Measurements from ENCODE around the gene SREBF2. TPM values are rescaled to one million over a fixed set of nuclear protein-coding genes. Genes with fewer than 3 reads are reported as not detected.
"Not testable (repeated sequence)": the region's sequence is repeated elsewhere in the genome, so short reads cannot be mapped to it uniquely, and the experiment has no call there.

SREBF2 gene
- polyA plus RNA-seq, 6 donors from 2014 or later: 30.1 to 52.8 (median 40.7) TPM

- peaks cover 0 to 5% of the 10 kb centered on the region in 2 donors for H3K36me3 Mint-ChIP-seq
- H3K4me1 Mint-ChIP-seq: peaks cover 14 to 41% (median 28%) of the 10 kb centered on the region in 3 donors
- no peaks in the 10 kb centered on the region for H3K9me3 Mint-ChIP-seq
- ATAC-seq (ENCODE audit: low read depth in 2 of 2) (no peak), DNase-seq (no peak)
- H3K27ac Mint-ChIP-seq: peak overlapping the region in 1 of 6 donors; percentile 29
- H3K4me3 Mint-ChIP-seq: no peak overlapping the region
- H3K27me3 Mint-ChIP-seq: no peaks in the 10 kb centered on the region
Observed at GRCh38 chr22:41826021-41826420, 6.9 kb upstream of the SREBF2 start.

GRCh38 chr22:41826430-41827383 lies 6.2 kb upstream of the SREBF2 start:
- H3K36me3 Mint-ChIP-seq: peaks cover 0 to 5% of the 10 kb centered on the region in 2 donors
- no peak overlapping the region for H3K4me3 Mint-ChIP-seq
- no peaks in the 10 kb centered on the region for H3K9me3 Mint-ChIP-seq
- no peaks in the 10 kb centered on the region for H3K27me3 Mint-ChIP-seq
- H3K4me1 Mint-ChIP-seq: peaks cover 16 to 48% (median 32%) of the 10 kb centered on the region in 3 donors
- DNase-seq: no peak
- peak overlapping the region in 4 of 6 donors; percentile 27 to 88 (median 70) for H3K27ac Mint-ChIP-seq
- no peak for ATAC-seq (ENCODE audit: low read depth in 2 of 2)

DNA sequence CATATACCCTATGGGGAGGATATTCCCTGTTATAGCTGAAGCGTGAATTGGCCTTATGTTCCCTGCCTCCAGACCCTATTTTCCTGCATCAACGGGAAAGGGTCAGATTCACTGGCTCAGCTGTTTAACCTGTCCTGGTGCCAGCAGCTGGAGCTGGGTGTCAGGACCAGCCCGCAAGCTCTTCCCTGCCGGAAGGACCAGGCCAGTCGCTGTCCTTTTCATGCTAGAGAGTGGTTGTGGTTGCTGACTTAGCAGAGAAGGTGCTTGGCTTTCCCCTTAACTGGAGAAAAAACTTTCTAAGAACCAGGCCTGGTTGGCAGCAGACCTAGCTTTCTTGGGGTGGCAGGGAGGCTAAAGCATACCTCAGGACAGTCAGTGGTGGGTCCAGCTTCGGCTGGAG lies 5.2 kb upstream of the SREBF2 start:
- Mint-ChIP-seq H3K27ac (peak overlapping the region in 3 of 6 donors; percentile 30 to 99 (median 74)), H3K27me3 (no peaks in the 10 kb centered on the region), H3K4me1 (peaks cover 12 to 56% (median 31%) of the 10 kb centered on the region in 3 donors), H3K4me3 (peak overlapping the region in 1 of 8 donors; percentile 29), H3K9me3 (no peaks in the 10 kb centered on the region), H3K36me3 (peaks cover 0 to 5% of the 10 kb centered on the region in 2 donors)
- no peak for DNase-seq
- ATAC-seq (ENCODE audit: low read depth in 2 of 2): no peak

- Mint-ChIP-seq H3K4me3 (no peak overlapping the region), H3K27me3 (no peaks in the 10 kb centered on the region), H3K36me3 (peaks cover 0 to 5% of the 10 kb centered on the region in 2 donors), H3K27ac (peak overlapping the region in 3 of 6 donors; percentile 21 to 99 (median 75)), H3K9me3 (no peaks in the 10 kb centered on the region), H3K4me1 (peaks cover 8 to 50% (median 27%) of the 10 kb centered on the region in 3 donors)
- DNase-seq: no peak
- no peak for ATAC-seq (ENCODE audit: low read depth in 2 of 2)
Observed at GRCh38 chr22:41828516-41828915, 4.4 kb upstream of the SREBF2 start.

GRCh38 chr22:41830174-41830573 lies 2.7 kb upstream of the SREBF2 start:
- peak; percentile 20 for DNase-seq
- Mint-ChIP-seq H3K27me3 (no peaks in the 10 kb centered on the region), H3K36me3 (no peaks in the 10 kb centered on the region), H3K27ac (peak overlapping the region in 5 of 6 donors; percentile 76 to 100 (median 92)), H3K9me3 (no peaks in the 10 kb centered on the region), H3K4me3 (peak overlapping the region in 3 of 8 donors; percentile 10 to 91 (median 37)), H3K4me1 (peaks cover 13 to 53% (median 39%) of the 10 kb centered on the region in 3 donors)
- ATAC-seq (ENCODE audit: low read depth in 2 of 2): no peak

DNA sequence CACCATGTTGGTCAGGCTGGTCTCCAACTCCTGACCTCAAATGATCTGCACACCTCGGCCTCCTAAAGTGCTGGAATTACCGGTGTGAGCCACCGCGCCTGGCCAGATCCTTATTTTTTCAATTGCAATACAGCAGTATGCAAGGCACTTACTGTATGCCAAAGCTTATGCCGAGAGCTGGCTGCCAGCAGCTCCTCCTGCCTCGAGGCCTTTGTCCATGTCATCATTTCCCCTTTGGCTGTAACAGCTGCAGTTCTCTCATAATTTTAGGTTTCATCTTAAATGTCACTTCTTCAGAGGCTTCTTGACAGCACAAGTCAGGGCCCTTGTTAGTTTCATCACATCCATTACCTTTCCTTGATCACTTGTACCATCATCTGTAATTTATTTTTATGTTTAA lies 1.5 kb upstream of the SREBF2 start:
- Mint-ChIP-seq H3K27ac (peak overlapping the region; percentile 79 to 100 (median 100)), H3K36me3 (peaks cover under 1 to 3% of the 10 kb centered on the region in 2 donors), H3K9me3 (no peaks in the 10 kb centered on the region), H3K4me1 (peaks cover 14 to 63% (median 47%) of the 10 kb centered on the region in 3 donors), H3K4me3 (peak overlapping the region; percentile 4 to 99 (median 84)), H3K27me3 (no peaks in the 10 kb centered on the region)
- DNase-seq: peak; percentile 29
- ATAC-seq (ENCODE audit: low read depth in 2 of 2): no peak

DNA sequence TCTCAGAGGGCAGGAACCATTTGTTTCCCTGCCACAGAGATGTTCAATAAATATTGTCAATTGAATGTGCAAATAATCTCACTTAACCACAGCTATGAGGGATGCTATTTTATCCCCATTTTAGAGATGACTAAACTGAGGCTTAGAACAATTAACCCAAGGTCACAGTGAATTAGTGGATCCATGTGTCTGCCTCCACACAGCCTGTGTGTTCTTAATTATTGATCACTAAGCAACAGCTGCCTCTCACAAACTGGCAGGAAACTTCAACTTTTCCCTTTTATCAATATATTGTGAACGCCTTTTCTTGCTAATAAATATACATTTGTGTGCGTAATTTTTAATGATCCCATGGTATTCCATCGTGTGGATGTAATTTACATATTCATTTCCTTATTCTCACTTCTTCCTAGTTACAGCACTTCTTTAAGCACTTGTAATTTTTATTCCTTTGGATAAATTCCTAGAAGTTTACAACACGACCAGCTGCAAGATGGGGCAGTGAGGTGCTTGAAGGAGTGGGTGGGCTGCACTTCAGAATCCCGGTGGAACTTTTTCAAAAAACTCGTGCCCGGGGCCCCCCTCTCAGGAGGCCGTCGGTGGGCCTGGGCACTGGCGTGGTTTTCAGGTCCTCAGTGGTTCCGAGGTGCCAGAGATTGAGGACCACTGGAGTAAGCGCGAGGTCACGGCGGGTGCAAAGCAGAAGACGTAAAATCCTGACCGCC lies 915 bp upstream of the SREBF2 start:
- Mint-ChIP-seq H3K36me3 (peaks cover 6 to 9% of the 10 kb centered on the region in 2 donors), H3K4me1 (peaks cover 20 to 70% (median 53%) of the 10 kb centered on the region in 3 donors), H3K4me3 (peak overlapping the region; percentile 91 to 99 (median 96)), H3K9me3 (no peaks in the 10 kb centered on the region), H3K27me3 (no peaks in the 10 kb centered on the region), H3K27ac (peak overlapping the region; percentile 99 to 100 (median 100))
- DNase-seq: no peak
- no peak for ATAC-seq (ENCODE audit: low read depth in 2 of 2)

- H3K27ac Mint-ChIP-seq: peak overlapping the region; percentile 95 to 99 (median 95)
- peaks cover 27 to 76% (median 56%) of the 10 kb centered on the region in 3 donors for H3K4me1 Mint-ChIP-seq
- H3K4me3 Mint-ChIP-seq: peak overlapping the region; percentile 91 to 97 (median 94)
Observed at GRCh38 chr22:41833369-41834004, 582 bp downstream of the SREBF2 start.

DNA sequence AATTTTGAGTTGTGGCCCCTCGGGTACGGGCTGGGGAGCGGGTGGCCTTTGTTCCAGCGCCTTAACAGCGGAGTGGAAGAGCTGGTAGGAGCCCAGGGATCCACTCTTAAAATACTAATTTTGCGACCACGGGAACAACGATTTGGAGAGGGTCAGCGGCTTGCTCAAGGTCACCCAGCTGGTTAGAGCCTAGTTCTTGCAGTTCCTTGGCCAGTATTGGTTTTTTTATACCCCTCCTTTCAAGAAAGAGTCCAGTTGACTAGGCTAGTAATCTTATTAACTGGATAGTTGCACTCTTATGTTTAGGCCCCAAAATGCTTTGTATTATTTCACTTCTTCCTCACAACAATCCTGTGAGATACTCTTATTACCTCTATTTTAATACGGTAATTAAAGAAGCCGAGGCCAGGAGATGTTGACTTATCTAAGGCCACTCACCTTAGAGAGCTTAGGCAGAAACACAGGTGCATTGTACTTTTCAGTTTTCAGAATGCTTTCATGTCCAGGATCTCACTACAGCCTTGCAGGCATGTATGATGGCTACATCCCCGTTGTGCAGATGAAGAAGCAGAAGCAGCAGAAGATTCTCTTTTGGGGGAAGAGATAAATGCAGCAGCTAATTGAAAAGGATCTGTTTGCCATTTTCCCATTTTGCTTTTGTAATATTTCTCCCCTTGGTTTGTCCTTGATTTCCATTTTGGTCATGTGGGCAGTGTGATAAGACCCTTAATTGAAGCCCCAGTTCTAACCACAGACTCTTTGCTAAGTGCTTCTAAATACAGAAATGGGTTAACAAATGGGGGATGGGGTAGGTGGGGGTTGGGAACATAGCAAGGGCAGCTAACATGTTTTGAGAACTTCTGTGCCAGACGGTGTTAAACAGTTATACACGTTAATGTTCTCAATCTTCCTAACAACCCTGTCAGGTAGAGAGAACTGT lies 1.4 kb downstream of the SREBF2 start:
- H3K27ac Mint-ChIP-seq: peak overlapping the region; percentile 95 to 99 (median 95)
- H3K4me3 Mint-ChIP-seq: peak overlapping the region; percentile 91 to 97 (median 94)
- H3K36me3 Mint-ChIP-seq: peaks cover 12 to 14% of the 10 kb centered on the region in 2 donors
- peaks cover 35 to 80% (median 59%) of the 10 kb centered on the region in 3 donors for H3K4me1 Mint-ChIP-seq
- ATAC-seq (ENCODE audit: low read depth in 2 of 2): no peak
- no peaks in the 10 kb centered on the region for H3K27me3 Mint-ChIP-seq
- no peak for DNase-seq
- H3K9me3 Mint-ChIP-seq: no peaks in the 10 kb centered on the region

More at GRCh38 chr22:41833369-41834004, 582 bp downstream of the SREBF2 start:
- DNase-seq: peak; percentile 50
- Mint-ChIP-seq H3K9me3 (no peaks in the 10 kb centered on the region), H3K27me3 (no peaks in the 10 kb centered on the region), H3K36me3 (peaks cover 7 to 9% of the 10 kb centered on the region in 2 donors)
- ATAC-seq (ENCODE audit: low read depth in 2 of 2): peak; percentile 13 to 17

DNA sequence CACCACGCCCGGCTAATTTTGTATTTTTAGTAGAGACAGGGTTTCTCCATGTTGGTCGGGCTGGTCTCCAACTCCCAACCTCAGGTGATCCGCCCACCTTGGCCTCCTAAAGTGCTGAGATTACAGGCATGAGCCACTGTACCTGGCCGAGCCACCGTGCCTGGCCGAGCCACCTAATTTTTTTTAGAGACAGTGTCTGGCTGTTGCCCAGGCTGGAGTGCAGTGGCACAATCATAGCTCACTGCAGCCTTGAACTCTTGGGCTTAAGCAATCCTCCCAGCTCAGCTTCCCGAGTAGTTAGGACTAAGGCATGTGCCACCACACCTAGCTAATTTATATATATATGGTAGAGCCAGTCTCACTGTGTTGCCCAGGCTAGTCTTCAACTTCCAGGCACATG lies 2.6 kb downstream of the SREBF2 start:
- H3K36me3 Mint-ChIP-seq: peaks cover 14 to 16% of the 10 kb centered on the region in 2 donors
- not testable (repeated sequence) for H3K9me3 Mint-ChIP-seq; ATAC-seq (ENCODE audit: low read depth in 2 of 2); DNase-seq; H3K27me3 Mint-ChIP-seq
- peaks cover 41 to 80% (median 65%) of the 10 kb centered on the region in 3 donors for H3K4me1 Mint-ChIP-seq
- peak overlapping the region in 4 of 8 donors; percentile 12 to 78 (median 46) for H3K4me3 Mint-ChIP-seq
- peak overlapping the region in 3 of 6 donors; percentile 24 to 72 (median 48) for H3K27ac Mint-ChIP-seq

DNA sequence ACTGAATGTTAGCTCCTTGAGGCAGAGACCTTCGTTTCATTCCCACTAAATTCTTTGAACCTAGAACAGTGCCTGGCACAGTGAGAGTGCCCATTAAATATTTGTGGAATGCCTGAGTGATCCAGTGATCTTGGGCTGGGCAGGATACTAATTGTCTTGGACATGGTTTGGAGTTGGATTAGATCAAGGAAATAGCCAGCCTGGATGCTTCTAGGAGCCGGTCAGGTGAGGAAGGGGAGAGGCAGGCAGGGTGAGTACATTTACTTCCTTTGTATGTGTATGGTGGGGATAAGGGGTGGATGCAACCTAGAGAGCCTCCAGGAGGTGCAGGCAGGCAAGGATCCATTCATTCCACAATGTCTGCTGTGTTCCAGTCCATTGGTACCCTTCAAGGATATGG lies 3.6 kb downstream of the SREBF2 start:
- Mint-ChIP-seq H3K4me3 (peak overlapping the region in 1 of 8 donors; percentile 78), H3K27me3 (no peaks in the 10 kb centered on the region), H3K4me1 (peaks cover 44 to 79% (median 67%) of the 10 kb centered on the region in 3 donors), H3K27ac (peak overlapping the region in 5 of 6 donors; percentile 26 to 83 (median 77)), H3K9me3 (no peaks in the 10 kb centered on the region), H3K36me3 (peaks cover 14 to 16% of the 10 kb centered on the region in 2 donors)
- DNase-seq (no peak), ATAC-seq (ENCODE audit: low read depth in 2 of 2) (no peak)
